ENCODE data around the gene MBD5. TPM values are rescaled to one million over a fixed set of nuclear protein-coding genes. Genes with fewer than 3 reads are reported as not detected.

Gene MBD5
- total RNA-seq, 4 donors from 2014 or later = 11.9 to 51.9 (median 19.7) TPM

DNA sequence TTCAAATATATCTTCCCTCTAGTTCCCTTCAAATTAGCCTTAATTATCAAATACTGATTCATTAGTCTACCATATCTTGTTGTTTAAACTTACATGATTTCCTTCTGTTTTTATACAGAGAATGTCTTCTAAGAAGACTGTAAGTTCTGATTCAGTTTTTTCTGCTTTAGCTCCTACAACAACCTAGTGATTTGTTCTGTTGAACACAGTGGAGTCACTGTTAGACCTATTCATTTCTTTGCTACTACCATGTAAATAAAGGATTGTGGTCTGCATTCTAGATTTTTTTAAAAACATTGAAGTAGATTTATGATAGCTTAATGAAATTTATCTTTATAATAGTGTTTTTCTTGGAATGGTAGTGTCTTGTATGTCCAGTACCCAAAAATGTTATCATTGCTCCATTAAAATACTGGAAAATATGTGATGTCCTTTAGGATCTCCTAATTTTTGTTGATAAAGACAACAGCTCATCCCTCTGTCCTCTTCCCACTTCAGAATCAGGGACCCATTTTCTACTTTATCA is 146.4 kb downstream of the MBD5 start:
- Histone ChIP-seq H3K27me3 (no peaks in the 10 kb centered on the region), H3K9me3 (no peaks in the 10 kb centered on the region), H3K4me1 (no peaks in the 10 kb centered on the region), H3K4me3 (no peak overlapping the region), H3K36me3 (no peaks in the 10 kb centered on the region), H3K27ac (no peak overlapping the region)
- TF ChIP-seq POLR2AphosphoS5 (IDR thresholded peaks at IDR 0.05) (no peak), POLR2A (IDR thresholded peaks at IDR 0.05) (no peak), EP300 (IDR thresholded peaks at IDR 0.05) (no peak)
- TF ChIP-seq, protein P1, sequence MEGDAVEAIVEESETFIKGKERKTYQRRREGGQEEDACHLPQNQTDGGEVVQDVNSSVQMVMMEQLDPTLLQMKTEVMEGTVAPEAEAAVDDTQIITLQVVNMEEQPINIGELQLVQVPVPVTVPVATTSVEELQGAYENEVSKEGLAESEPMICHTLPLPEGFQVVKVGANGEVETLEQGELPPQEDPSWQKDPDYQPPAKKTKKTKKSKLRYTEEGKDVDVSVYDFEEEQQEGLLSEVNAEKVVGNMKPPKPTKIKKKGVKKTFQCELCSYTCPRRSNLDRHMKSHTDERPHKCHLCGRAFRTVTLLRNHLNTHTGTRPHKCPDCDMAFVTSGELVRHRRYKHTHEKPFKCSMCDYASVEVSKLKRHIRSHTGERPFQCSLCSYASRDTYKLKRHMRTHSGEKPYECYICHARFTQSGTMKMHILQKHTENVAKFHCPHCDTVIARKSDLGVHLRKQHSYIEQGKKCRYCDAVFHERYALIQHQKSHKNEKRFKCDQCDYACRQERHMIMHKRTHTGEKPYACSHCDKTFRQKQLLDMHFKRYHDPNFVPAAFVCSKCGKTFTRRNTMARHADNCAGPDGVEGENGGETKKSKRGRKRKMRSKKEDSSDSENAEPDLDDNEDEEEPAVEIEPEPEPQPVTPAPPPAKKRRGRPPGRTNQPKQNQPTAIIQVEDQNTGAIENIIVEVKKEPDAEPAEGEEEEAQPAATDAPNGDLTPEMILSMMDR (IDR thresholded peaks at IDR 0.05) = no peak
- no peak for DNase-seq (ENCODE audit: low spot score in 2 of 2)

DNA sequence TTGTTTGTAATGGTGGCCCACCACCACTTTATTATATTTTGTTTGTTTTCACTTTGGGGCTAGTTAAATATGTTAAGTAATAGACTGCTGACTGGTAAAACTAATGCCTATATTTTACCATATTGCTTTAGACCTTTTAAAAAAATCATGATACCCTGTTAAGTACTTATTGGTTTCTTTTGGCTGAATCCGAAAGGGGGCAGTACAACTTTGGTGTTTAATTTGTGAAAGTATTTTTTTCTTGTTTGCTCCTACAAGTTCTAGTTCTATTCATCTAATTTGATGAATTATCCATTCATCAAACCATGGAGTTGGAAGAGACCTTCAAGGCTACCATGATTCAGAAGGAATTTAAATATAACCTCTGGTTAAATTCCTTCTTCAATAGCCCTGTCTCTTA is 147.0 kb downstream of the MBD5 start:
- TF ChIP-seq POLR2A (IDR thresholded peaks at IDR 0.05) = no peak
- no peak for TF ChIP-seq POLR2AphosphoS5 (IDR thresholded peaks at IDR 0.05)
- TF ChIP-seq, protein P1 (IDR thresholded peaks at IDR 0.05) = no peak
- TF ChIP-seq EP300 (IDR thresholded peaks at IDR 0.05) = no peak
- Histone ChIP-seq H3K27ac (no peak overlapping the region), H3K4me3 (no peak overlapping the region), H3K27me3 (no peaks in the 10 kb centered on the region), H3K36me3 (peaks cover 3% of the 10 kb centered on the region), H3K4me1 (no peaks in the 10 kb centered on the region), H3K9me3 (no peaks in the 10 kb centered on the region)
- no peak for DNase-seq (ENCODE audit: low spot score in 2 of 2)
- 88% methylated on average over 1 of the region's 1 CpG for WGBS

DNA sequence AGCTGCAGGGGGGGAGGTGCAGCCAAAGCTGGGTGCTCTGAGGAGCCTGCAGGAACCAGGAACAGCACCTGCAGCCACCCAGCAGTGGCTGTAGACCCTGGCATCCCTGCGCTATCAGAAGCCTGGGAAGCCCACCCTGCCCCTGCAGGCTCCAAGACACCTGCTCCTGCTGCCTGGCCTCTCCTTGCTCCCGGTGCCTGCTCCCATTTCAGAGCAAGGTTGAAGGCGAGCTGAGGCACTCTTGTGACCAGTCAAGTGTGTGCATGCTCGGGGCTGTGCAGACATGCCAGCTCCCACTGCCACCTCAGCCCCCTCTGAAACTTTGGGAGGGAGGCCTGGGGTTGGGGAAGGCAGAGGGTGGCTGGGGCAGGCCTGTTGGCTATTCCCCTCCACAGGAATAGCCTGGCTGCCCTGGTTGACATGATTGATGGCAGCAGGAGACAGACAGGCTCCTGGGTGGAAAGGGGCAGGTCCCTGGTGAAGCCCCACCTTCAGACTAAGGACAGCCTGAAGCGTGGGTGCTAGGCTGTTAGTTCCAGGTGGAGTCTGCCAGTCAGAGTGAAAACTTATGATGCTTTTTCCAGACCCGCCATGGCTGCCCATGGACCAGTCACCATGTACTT is 151.4 kb downstream of the MBD5 start:
- no peaks in the 10 kb centered on the region for H3K27me3 ChIP-seq
- H3K9me3 ChIP-seq = no peaks in the 10 kb centered on the region
- H3K4me3 ChIP-seq = no peak overlapping the region
- no peaks in the 10 kb centered on the region for H3K4me1 ChIP-seq
- no peak overlapping the region for H3K27ac ChIP-seq
- peaks cover 3% of the 10 kb centered on the region for H3K36me3 ChIP-seq
- DNase-seq (ENCODE audit: low spot score in 2 of 2) = no peak
- no peak for TF ChIP-seq EP300 (IDR thresholded peaks at IDR 0.05)
- no peak for TF ChIP-seq POLR2AphosphoS5 (IDR thresholded peaks at IDR 0.05)
- TF ChIP-seq POLR2A (IDR thresholded peaks at IDR 0.05) = no peak
- TF ChIP-seq, protein P1 (IDR thresholded peaks at IDR 0.05) = no peak
- WGBS = 93% methylated on average over 5 of the region's 6 CpGs

DNA sequence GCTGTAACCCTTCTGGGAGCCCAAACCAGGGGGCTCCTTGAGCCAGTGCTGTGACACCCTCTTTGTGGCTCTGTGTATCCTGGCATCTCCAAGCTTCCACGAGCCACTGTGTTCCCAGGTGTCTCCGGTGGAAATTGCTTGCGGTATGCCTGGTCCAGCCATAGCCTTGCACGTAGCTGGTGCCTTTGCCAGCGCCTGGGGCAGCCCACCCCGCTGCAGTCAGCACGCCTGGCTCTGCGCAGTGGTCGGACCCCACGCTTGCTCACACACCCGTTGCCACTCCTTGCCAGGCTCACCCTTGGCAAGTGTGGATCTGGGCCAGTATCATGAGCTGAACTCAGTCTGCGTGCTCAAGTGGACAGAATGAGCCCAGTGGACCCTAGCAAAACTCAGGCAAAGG is 152.3 kb downstream of the MBD5 start:
- peaks cover 3% of the 10 kb centered on the region for H3K36me3 ChIP-seq
- whole genome bisulfite sequencing = 97% methylated on average over 6 of the region's 12 CpGs
- no peak for DNase-seq (ENCODE audit: low spot score in 2 of 2)
- H3K27me3 ChIP-seq = no peaks in the 10 kb centered on the region
- H3K27ac ChIP-seq = no peak overlapping the region
- H3K4me3 ChIP-seq = no peak overlapping the region
- no peaks in the 10 kb centered on the region for H3K9me3 ChIP-seq
- TF ChIP-seq EP300 (IDR thresholded peaks at IDR 0.05) = no peak
- H3K4me1 ChIP-seq = no peaks in the 10 kb centered on the region

GRCh38 chr2:148177559-148177958 is 156.7 kb downstream of the MBD5 start:
- Histone ChIP-seq H3K36me3 (peaks cover 21% of the 10 kb centered on the region), H3K4me3 (no peak overlapping the region), H3K4me1 (no peaks in the 10 kb centered on the region), H3K27me3 (no peaks in the 10 kb centered on the region), H3K9me3 (no peaks in the 10 kb centered on the region), H3K27ac (no peak overlapping the region)
- DNase-seq (ENCODE audit: low spot score in 2 of 2) = no peak
- TF ChIP-seq, protein P1 (IDR thresholded peaks at IDR 0.05) = no peak
- no peak for TF ChIP-seq POLR2AphosphoS5 (IDR thresholded peaks at IDR 0.05)
- no peak for TF ChIP-seq POLR2A (IDR thresholded peaks at IDR 0.05)
- no peak for TF ChIP-seq EP300 (IDR thresholded peaks at IDR 0.05)
- WGBS = 73% methylated on average over 1 of the region's 1 CpG

DNA sequence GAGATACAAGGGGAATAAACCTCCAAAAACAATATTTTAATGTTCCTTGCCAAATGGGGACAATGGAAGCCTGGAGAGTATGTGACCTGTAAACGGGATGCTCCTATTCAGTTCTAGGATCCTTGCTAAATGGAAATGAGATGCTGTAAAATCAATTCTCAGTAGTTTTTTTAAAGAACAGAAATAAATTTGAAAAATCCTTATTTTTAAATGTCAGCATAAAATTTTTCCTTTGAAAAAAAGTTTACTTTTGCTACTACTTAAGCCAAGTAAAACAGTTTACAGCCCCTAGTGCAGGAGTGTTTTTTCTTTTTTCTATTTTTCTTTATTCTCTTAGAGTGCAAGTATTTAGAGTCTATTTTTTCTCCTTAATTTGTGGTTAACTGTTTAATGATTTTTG is 158.8 kb downstream of the MBD5 start:
- peaks cover 24% of the 10 kb centered on the region for H3K36me3 ChIP-seq
- H3K4me1 ChIP-seq = no peaks in the 10 kb centered on the region
- WGBS = 93% methylated on average over 1 of the region's 1 CpG
- no peak for DNase-seq (ENCODE audit: low spot score in 2 of 2)
- no peak overlapping the region for H3K27ac ChIP-seq
- TF ChIP-seq POLR2A (IDR thresholded peaks at IDR 0.05) (no peak), POLR2AphosphoS5 (IDR thresholded peaks at IDR 0.05) (no peak), EP300 (IDR thresholded peaks at IDR 0.05) (no peak)
- TF ChIP-seq, protein P1 (IDR thresholded peaks at IDR 0.05) = no peak
- no peaks in the 10 kb centered on the region for H3K9me3 ChIP-seq
- no peak overlapping the region for H3K4me3 ChIP-seq
- H3K27me3 ChIP-seq = no peaks in the 10 kb centered on the region
